Stimulated activated CD8-positive, alpha-beta memory T cell treated with anti-CD3 and anti-CD28 coated beads, Interleukin-7, amount 100 ng/mL, for 24 hours (primary cell): ENCODE data around the gene FADS1.
A peak's percentile ranks its signal among the peaks of the same experiment; 100 is the strongest.

Source experiments
- DNase-seq: peaks from one replicate; pipeline ENCODE4 v3.0.0-alpha.2; 2020; ENCODE audit warnings: low read depth

Gene FADS1

DNA sequence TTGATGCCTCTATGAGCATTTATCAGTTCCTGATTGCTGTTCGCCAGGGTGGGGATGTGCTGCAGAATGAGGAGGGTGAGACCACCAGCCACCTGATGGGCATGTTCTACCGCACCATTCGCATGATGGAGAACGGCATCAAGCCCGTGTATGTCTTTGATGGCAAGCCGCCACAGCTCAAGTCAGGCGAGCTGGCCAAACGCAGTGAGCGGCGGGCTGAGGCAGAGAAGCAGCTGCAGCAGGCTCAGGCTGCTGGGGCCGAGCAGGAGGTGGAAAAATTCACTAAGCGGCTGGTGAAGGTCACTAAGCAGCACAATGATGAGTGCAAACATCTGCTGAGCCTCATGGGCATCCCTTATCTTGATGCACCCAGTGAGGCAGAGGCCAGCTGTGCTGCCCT is 21.3 kb downstream of the FADS1 start:
- DNase-seq: no peak

DNA sequence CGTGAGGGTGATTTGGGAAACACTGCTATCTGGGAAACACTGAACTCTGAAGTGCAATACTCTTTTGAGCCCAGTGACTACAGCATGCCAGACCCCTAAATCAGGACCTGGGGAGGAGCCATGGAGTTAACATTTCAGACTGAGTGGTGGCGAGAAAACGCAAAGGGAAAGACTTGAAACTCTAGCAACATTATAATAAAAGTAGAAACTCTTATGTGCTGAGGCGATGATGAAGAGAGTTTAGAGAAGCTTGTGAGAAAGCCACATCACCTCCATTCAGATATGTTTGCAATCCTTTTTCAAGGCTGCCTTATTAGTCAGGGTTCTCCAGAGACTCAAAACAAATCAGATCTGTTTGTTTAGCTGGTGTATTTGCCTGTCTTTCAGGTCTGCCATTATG is 22.2 kb downstream of the FADS1 start:
- DNase-seq: no peak

DNA sequence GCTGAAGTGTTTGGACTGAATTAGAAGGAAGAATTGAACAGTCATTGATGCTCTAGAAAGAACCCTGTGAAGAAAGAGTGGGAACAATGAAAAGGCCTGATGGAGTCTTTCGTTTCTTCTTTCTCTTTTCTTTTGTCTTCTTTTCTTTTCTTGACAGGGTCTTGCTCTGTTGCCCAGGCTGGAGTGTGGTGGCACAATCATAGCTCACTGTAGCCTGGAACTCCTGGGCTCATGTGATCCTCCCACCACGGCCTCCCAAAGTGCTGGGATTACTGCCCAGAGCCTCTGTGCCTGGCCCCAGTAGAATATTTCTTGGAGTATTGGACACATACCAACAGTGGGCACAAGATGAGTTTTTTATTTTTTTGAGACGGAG is 23.0 kb downstream of the FADS1 start:
- DNase-seq: no peak

DNA sequence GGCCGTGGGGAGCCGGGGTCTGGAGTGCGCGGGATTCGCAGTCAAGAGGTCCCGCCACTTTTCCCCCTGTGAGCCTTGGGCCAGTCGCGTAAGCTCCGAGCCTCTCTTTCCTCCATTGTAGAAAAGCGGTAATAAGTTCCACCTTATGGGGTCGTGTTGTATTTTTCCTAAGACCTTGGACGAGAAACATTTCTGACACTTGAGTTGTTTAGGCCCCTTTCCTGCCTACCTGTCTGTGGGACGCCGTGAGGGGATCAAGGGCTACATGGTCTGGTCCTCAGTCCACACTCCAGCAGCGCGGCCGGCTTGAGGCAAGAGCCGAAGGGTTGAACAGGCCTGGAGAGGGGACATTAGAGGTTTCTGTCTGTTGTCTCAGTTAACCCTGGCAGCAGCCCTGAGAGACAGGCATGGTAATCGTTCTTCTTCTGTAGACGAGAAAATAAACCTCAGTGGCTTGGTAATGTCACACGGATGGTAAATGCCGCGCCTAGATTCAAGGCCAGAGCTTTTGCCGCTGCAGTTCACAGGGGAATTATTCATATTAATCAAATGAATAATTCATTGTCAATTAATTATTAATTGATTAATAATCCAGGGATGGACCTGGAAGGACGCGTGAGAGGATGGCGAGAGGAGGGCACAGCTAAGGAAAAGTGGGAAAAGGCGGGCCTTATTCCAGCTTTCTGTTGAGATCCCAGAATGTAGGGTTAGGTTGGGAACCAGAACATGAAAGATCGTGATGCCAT is 23.5 kb downstream of the FADS1 start:
- no peak for DNase-seq

DNA sequence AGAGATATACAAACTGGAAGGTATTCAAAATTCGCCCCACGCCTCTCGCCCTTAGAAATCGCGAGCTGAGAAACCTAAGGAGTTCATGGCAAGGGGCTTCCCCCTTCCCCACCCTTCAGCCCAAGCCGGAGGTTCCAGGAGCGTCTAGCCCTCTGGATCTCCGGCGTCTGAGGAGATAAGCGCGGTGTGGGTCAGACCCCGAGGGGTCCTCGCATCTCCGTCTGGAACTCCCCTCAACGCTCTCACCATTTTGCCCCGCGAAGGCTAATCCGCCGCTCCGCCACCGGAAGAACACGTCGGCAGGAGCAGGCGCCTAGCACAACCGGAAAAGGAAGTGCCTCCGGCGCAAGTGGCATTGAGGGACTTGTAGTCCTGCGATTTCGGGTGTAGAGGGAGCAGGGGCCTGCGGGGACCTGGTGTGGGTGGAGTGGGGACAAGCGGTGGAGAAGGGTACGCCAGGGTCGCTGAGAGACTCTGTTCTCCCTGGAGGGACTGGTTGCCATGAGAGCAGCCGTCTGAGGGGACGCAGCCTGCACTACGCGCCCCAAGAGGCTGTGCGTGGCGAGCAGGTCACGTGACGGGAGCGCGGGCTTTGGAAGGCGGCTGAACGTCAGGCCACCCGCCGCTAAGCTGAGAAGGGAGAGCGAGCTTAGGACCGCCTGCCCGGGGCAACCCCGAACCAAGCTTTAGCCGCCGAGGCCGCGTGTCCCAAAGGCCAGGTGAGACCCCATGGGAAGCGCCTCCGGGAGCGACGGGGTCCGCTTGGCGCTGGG is 24.3 kb downstream of the FADS1 start, which contains the start of the genes FEN1 and TMEM258:
TSS of gene FEN1 (plus strand) at position 602 of the 773 bp plus-strand sequence. CDS start 2,451 bp downstream, outside the sequence.
TSS of gene TMEM258 (minus strand) at position 290 of the 773 bp plus-strand sequence. CDS start at position 249, 41 bp downstream.
- peak; percentile 75 for DNase-seq

DNA sequence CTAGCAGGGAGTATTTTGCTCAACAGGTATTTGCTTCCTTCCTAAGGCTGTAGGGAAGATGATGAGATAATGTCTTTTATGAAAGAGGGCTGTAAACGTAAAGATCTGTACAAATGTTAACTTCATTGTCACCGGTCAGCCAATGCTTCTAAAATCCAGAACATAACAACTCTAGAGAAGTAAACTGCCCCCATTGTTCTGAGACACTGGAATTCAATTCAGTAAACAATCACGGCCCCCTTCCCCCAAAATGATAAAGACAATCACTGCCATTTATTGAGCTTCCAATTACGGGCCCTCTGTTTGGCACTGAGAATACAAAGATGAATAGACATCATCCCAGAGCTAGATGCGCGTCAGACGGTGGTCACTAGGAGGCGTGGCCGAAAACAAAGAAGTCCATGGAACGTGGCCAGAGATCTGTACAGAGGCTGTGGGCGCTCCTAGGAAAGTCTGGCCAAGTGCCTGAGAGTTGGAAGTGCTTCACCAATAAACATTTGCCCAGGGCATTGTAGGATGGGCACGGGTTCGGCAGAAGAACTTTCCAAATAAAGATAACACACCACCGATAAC is 25.0 kb downstream of the FADS1 start:
- no peak for DNase-seq

DNA sequence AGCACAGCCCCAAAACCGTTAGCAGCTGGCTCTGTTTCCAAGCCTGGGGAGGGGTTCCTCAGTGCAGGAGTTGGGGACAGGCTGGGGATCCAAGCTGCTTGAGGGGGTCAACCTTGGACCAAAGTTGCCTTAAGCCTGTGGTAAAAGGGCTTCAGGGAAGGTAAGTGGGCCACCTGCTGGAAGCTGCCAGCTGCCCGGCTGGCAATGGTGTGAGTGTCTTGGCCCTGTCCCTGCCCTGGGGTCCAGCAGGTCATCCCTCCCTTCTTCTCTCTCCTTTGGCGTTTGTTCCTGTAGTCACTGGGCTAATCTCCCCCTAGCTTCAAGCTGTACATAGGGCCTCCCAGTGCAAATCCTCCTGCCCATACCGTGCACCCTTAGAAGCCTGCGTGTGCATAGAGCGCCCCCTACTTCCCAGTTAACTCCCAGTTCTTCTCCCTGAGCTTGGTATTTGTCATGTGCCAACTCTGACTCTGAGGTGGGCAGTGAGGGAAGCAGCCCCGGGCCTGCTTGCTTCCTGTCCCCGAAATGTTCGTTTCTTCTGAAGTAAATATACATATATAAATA is 28.8 kb downstream of the FADS1 start:
- DNase-seq: no peak

DNA sequence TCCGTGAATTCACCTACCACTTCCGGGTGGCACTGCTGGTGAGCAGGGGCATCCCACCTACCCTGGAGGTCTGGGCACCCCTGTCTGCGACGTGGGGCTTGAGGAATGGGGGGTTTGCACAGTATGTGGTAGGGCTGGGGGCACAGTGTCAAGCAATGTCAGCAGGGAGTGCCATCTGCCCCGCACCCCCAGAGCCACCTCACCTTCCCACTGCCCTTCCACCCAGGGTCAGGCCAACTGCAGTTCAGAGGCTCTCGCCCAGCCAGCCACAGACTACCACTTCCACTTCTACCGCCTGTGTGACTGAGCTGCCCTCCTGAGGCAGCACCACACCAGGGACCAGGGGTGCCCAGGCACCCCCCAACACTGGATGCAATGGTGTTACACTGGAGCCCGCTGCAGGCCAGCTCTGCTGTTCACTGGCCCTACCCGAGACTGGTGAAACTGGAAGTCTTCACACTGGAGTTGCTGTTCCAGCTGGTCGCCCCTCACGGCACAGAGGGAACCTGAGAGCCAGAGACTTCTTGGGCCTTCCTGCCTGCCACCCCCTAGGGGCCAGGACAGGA is 30.9 kb downstream of the FADS1 start:
- DNase-seq: no peak

DNA sequence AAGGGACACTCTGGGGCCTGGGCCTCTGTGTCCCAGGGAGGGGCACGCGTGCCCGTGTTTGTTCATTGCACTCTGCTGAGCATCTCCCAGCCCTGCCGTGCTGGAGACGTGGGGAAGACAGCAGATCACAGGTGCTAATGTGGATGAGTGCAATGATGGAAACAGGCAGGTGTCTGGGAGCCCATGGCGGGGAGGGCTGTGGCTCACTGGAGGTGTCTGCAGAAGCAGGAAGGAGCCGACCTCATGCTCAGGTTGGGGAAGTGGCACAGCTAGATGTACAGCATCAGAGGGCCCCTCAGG is 32.3 kb downstream of the FADS1 start:
- no peak for DNase-seq

DNA sequence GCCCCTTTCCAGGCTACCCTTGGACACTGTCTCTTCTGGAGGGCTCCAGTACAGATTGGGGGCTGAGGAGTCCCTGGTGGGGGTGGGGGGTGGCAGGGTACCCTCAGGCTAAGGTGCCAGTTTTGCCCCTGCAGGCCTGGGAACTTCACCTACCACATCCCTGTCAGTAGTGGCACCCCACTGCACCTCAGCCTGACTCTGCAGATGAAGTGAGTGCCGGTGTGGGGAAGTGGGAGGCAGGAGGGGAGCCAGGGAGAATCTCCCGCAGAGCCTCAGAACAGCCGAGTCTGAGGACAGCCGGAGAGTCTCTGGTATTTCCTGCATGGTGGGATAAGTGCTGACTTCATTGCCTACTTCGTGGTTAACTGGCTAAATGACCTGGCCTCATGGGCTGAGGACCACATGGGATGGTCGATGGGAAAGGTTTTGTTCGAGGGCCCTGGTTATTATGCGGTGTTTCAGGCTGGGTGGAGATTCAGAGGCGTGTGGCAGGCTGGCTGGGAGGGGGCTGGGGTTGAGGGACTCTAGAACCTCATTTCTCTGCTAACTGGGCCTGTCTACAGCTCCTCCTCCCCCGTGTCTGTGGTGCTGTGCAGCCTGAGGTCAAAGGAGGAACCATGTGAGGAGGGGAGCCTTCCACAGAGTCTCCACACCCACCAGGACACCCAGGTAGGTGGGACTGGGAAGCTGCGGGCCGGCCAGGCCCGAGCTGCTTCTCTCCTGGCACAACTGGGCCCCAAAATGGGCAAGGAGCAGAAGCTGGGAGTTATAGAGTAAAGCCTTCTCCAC is 32.9 kb downstream of the FADS1 start:
- DNase-seq: no peak

DNA sequence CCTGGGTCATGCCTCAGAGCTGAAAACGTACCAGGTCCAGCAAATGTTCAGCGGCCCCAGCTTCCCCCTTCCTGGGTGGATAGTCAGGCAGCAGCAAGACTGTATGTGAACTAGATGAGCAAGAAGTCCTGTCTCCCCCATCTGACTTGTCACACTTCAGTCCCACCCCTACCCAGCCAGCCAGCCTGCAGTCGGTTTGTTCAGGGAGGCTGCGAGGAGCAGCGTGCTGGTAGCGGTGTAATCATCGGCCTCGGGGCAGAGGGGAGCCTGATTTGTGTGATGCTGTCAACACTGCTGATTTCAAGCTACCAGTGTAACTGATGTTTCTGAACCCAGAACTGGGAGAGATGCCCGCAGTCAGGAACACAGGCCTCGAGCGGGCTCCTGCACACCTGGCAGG is 34.0 kb downstream of the FADS1 start:
- DNase-seq: no peak

DNA sequence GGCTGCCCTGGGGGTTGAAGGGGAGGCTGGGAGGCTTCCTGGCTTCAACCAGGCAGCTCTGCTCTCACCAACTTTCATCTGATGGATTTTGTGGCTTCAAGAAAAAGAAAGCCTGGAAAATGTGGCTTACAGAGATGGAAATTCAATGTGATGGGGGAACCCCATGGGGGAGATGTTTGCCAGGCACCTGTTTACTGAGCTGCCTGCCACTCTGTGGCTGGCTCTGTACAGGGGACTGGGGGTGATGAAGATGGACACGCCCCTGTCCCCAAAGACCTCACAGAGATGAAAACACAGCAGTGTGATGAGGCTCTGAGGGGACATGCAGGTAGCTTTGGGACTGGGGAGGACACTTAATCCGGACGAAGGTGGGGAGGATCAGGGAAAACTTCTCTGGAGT is 34.5 kb downstream of the FADS1 start:
- no peak for DNase-seq

DNA sequence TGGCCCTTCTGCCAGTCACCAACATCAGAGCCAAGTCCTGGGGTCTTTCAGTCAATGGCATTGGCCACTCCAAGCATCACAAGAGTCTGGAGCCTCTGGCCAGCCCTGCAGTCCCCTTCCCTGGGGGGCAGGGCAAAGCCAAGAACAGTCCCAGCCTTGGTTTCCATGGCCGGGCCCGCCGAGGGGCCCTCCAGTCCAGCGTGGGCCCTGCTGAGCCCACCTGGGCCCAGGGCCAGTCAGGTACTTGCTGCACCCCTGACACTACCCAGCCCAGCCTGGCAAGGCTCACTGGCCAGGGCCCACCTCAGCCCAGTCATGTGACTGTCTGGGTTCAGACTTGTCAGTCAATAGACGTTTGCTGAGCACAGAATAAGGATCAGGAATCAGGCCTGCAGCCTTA is 35.2 kb downstream of the FADS1 start:
- no peak for DNase-seq

DNA sequence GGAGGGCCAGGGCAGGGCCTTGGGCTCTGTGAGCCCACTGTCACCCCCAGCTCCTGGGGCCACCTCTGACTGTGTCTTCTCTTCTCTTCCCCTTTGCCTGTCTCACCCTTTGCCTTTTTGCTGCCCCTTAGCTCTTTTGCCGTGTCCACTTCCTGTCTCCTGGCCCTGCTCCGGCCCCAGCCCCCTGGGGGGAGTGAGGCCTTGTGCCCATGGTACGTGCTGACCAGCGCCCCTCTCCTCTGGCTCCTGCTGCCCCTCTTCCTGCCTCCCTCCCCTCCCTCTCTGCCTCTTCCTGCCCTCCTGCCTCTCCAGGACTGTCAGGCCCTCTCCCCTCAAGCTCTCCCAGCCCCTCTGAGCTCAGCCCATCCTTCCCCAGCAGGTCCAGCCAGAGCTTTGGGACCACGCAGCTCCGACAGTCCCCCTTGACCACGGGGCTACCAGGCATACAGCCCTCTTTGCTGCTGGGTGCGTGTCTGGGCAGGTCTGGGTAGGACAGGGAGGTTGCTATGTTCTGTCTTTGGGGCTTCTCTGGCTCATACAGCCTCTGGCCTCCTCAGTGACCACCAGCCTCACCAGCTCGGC is 36.1 kb downstream of the FADS1 start:
- DNase-seq: no peak

DNA sequence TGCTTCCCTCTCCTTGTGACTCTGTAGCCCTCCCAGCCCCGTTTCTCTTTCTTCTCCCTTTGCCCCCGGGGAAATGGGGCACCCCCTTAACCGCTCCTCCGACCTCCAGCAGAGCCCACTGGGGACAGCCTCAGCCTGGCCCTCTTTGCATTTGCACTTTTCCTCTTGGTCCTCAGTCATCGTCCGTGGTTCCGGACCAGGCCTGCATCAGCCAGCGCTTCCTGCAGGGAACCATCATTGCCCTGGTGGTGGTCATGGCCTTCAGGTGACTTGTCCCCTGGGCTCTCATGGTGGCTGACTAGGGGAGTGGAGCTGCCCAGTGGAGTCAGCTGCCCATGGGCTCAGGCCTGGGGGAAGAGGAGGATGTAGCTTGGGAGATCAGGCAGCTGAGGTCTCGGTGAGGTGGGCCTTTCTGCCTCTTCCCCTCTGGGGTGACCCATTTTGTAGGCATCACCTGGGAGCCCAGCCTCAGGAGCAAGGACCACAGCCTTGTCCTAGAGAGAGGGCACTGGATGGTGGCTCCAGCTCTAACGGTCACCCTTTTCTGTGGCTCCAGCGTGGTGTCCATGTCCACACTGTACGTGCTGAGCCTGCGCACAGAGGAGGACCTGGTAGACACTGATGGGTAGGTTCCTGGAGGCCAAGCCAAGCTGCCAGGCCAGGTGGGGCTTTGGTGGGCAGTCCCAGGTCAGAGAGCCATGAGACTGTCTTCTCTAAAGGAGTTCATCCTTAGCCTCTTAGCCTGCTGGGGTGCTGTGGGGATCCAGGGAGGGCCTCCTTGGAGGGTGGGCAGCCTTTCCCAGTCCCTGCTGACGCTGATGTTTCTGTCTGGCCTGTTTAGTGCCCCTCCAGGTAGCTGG is 36.9 kb downstream of the FADS1 start:
- no peak for DNase-seq

DNA sequence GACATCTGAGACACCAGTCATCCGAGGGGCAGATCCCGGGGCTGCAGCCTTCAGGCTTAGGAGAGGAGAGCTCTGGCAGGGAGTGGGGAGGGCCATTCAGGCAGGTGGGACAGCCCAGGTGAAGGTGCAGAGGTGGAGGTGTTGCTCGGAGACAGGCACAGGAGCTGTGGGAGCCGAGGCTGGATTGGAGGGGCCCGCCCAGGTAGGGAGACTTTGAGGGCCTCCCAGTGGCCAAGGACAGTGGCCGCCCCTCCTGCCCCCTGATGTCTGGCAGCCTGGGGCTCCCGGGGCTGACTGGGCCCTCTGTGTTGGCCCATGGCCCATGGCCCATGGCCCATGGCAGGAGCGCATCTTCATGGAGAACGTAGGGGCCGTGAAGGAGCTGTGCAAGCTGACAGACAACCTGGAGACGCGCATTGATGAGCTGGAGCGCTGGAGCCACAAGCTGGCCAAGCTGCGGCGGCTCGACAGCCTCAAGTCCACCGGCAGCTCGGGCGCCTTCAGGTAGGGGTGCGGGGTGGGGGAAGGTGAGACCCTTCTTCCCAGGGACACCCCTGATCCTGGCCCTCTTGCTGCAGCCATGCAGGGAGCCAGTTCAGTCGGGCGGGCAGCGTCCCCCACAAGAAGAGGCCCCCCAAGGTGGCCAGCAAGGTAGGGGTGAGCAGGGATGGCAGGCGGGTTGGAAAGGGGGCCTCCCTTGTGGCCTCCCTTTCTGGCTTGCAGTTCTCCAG is 37.7 kb downstream of the FADS1 start:
- DNase-seq: no peak

DNA sequence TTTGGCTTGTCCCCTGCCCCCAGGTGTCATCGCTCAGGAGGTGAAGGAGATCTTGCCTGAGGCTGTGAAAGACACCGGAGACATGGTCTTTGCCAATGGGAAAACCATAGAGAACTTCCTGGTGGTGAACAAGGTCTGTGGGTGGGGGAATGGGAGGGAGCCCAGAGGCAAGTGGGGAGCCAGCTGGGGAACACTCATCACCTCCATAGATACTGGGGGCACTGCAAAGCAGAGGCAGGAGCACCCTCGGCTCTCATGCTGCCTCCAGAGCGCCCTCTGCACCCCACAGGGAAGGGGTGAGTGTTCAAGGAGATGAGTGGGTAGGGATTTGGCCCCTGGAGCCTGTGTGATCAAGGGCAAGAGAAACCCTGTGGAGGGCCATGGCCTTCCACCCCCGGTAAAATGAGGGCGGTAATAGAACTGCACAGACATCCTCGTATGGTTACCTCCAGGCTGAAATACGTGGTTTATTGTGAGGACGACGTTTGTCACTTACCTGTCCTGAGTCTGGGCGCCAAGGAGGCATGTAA is 38.4 kb downstream of the FADS1 start:
- no peak for DNase-seq

DNA sequence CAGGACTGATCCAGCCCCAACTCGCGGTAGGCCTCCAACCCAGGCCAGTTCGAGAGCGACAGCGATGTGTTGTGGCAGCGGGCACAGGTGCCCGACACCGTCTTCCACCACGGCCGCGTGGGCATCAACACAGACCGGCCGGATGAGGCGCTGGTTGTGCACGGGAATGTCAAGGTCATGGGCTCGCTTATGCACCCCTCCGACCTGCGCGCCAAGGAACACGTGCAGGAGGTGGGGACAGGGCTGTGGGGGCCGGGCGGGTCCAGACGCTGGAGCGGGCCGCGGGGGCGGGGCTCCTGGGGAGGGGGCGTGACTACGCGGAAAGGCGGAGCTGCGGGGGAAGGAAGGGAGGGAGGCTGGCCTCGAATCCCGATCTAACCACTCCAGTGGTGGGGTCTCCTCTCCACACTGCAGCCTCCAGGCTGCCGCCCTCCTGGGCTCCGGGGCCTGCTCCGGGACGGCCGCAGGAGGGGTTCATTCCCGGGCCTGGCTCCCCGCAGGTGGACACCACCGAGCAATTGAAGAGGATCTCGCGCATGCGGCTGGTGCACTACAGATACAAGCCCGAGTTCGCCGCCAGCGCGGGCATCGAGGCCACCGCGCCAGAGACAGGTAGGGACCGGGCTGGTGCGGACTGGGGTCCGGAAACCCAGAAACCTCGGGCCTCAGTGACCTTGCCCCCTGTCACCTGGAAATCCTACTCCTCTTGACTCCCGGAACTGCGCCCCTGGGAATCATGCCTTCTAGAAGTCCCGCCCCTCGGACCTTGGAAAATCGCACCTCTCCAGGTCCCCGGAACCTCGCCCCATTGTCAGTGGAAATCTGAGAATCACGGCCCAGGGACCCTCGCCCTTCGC is 39.3 kb downstream of the FADS1 start:
- DNase-seq: peak; percentile 46
